Thyroid gland (tissue), 4 donors: Measurements from ENCODE around the gene CNOT2. TPM values are rescaled to one million over a fixed set of nuclear protein-coding genes. Genes with fewer than 3 reads are reported as not detected.

Source experiments
- DNase-seq, 2 donors: peaks; one replicate each; pipeline ENCODE4 v3.0.0-alpha.2; 2019
- H3K27ac ChIP-seq, 3 donors: fragments of 200-600 bp; sonication (generic); 1 replicate in 2 of 3; 2 replicates in 1 of 3; pipeline ENCODE4 v1.5.1; 2016 to 2019; ENCODE audit warnings: mild to moderate bottlenecking in 1 of 3, moderate library complexity in 1 of 3
- H3K27me3 ChIP-seq: fragments of 200-600 bp; sonication (generic); one replicate; pipeline ENCODE4 v1.5.1; 2019
- H3K36me3 ChIP-seq, 2 donors: fragments of 200-600 bp; sonication (generic); one replicate each; pipeline ENCODE4 v1.5.1; 2016 to 2019
- H3K4me1 ChIP-seq, 2 donors: fragments of 200-600 bp; sonication (generic); one replicate each; pipeline ENCODE4 v1.5.1; 2017 to 2019
- H3K4me3 ChIP-seq, 3 donors: fragments of 200-600 bp; sonication (generic); replicated peaks in 1 of 3; 1 replicate in 2 of 3; 2 replicates in 1 of 3; pipeline ENCODE4 v1.5.1; 2016; ENCODE audit warnings: mild to moderate bottlenecking in 1 of 3
- H3K9me3 ChIP-seq: fragments of 200-600 bp; sonication (generic); one replicate; pipeline ENCODE4 v1.5.1; 2017
- POLR2A ChIP-seq, 2 donors: fragments of 450-650 bp; IDR thresholded peaks; one replicate each; pipeline ENCODE4 v1.6.1; 2017; ENCODE audit warnings: antibody characterized with exemption in 2 of 2, mild to moderate bottlenecking in 2 of 2, moderate library complexity in 1 of 2
- WGBS, 2 donors: methylation state at CpG; one replicate each; pipeline ENCODE4 v1.1.5; 2017; 5-methylcytosine and 5-hydroxymethylcytosine counted together
- intact Hi-C: fragments of 100-400 bp; cut with DNase I; formaldehyde crosslinking; loops from one replicate; pipeline ENCODE4 v1.15.1; 2023
- total RNA-seq, 4 donors: library from RNA; depleted of rRNA; stranded (reverse); fragments of >200 nt; gene quantifications; one replicate each; pipeline ENCODE4 v1.2.3, GENCODE V29; 2016
- TF ChIP-seq, protein P1 (sequence below), 6 experiments: fragments of 200-600 bp in 3 of 6; fragments of 450-650 bp in 3 of 6; sonication (generic) in 3 of 6; IDR thresholded peaks; one replicate each; pipeline ENCODE4 v1.5.1; 2016 to 2019; ENCODE audit warnings: antibody characterized with exemption in 6 of 6, mild to moderate bottlenecking in 2 of 6, inconsistent platforms in 1 of 6, moderate library complexity in 1 of 6

Gene CNOT2
- total RNA-seq, 4 donors from 2014 or later = 162 to 245 (median 173) TPM

DNA sequence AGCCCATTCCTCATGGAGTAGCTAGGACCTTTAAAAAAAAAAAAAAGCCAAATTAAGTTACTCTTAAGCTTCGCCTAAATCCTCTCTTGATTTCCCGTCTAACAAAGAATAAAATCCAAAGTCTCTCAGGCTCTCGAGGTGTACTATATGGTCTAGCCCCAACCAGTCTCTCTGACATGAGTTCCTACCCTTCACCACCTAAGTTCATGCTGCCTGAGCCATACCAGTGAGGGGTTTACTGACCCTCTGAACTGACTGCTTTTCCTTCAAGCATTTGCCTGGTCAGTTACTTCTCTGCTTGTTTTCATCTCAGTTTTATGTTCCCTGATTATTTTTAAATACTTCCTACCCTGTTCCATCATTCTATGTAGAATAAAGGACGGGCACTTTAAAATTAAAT, 64.6 kb downstream of the CNOT2 start:
- no peak overlapping the region for H3K4me3 ChIP-seq
- no peak overlapping the region for H3K27ac ChIP-seq
- H3K27me3 ChIP-seq = no peaks in the 10 kb centered on the region
- intact Hi-C loops = no loop called here
- WGBS, 2 donors = 83 to 97% methylated on average over 4 of the region's 4 CpGs
- no peak for TF ChIP-seq POLR2A (IDR thresholded peaks at IDR 0.05)
- TF ChIP-seq, protein P1, sequence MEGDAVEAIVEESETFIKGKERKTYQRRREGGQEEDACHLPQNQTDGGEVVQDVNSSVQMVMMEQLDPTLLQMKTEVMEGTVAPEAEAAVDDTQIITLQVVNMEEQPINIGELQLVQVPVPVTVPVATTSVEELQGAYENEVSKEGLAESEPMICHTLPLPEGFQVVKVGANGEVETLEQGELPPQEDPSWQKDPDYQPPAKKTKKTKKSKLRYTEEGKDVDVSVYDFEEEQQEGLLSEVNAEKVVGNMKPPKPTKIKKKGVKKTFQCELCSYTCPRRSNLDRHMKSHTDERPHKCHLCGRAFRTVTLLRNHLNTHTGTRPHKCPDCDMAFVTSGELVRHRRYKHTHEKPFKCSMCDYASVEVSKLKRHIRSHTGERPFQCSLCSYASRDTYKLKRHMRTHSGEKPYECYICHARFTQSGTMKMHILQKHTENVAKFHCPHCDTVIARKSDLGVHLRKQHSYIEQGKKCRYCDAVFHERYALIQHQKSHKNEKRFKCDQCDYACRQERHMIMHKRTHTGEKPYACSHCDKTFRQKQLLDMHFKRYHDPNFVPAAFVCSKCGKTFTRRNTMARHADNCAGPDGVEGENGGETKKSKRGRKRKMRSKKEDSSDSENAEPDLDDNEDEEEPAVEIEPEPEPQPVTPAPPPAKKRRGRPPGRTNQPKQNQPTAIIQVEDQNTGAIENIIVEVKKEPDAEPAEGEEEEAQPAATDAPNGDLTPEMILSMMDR (IDR thresholded peaks at IDR 0.05) = no peak
- no peak for DNase-seq
- no peaks in the 10 kb centered on the region for H3K4me1 ChIP-seq
- H3K36me3 ChIP-seq = no peaks in the 10 kb centered on the region
- no peaks in the 10 kb centered on the region for H3K9me3 ChIP-seq

DNA sequence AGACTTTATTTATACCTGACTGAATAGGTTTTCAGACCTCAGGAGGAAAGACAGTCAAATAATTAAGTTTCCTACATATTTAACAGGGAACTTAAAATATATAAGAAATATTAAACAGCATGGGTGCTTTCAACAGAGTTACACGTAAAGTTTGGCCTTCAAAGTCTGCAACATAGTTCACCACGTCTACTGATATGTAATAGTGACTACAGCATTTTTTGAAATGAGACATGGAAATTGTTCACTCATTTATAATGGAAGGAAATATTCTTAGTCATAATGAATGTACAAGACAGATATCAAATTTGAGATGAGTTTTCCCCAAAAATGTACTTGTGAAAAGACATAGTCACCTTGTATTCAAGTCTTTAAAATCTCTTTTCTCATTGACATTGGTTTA, 66.1 kb downstream of the CNOT2 start:
- TF ChIP-seq POLR2A (IDR thresholded peaks at IDR 0.05) = no peak
- TF ChIP-seq, protein P1 (IDR thresholded peaks at IDR 0.05) = no peak
- Histone ChIP-seq H3K9me3 (no peaks in the 10 kb centered on the region), H3K36me3 (no peaks in the 10 kb centered on the region), H3K4me3 (no peak overlapping the region), H3K27ac (no peak overlapping the region), H3K4me1 (no peaks in the 10 kb centered on the region), H3K27me3 (no peaks in the 10 kb centered on the region)
- WGBS, 2 donors = 95 to 99% methylated on average over 2 of the region's 2 CpGs
- no peak for DNase-seq
- intact Hi-C loops = no loop called here

DNA sequence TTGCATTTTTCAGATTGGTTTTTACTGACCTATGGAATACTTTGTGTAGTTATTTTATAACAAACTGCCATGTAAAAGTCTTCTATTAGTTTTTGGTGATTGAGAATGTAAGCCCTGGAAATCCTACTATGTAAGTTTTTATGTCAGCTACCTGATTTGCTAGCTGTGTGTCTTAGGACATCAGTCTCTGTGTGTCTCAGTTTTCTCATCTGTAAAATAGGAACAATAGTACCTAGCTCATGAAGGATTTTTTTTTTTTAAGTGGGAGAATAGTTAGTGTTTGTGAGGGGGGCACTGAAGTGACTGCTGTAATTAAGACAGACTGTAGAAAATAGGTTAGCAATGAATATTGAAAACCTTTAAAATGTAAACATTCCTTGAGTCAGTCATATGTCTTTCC, 70.9 kb downstream of the CNOT2 start:
- DNase-seq = no peak
- H3K27ac ChIP-seq = no peak overlapping the region
- no peaks in the 10 kb centered on the region for H3K9me3 ChIP-seq
- H3K36me3 ChIP-seq = no peaks in the 10 kb centered on the region
- no peaks in the 10 kb centered on the region for H3K4me1 ChIP-seq
- TF ChIP-seq, protein P1 (IDR thresholded peaks at IDR 0.05) = no peak
- no peak for TF ChIP-seq POLR2A (IDR thresholded peaks at IDR 0.05)
- no peaks in the 10 kb centered on the region for H3K27me3 ChIP-seq
- intact Hi-C loops = no loop called here
- no peak overlapping the region for H3K4me3 ChIP-seq

DNA sequence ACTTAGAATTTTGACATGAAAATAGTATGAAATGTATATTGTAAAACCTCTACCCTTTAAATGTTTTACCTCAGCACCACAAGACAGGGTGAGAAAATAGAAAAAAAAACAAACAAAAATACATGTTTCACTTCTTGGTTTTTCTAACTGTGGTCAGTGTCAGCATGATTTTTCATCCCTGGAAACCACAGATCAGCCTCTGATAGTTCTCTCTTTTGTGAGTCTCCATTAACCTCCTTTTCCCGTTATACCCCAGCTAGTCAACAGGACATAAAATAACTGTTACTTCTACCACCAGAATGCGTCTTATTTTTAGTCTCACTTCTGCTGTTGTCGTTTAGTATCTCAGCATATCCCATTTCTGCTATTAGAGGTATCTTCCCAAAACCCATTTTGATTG, 74.5 kb downstream of the CNOT2 start:
- intact Hi-C loops = no loop called here
- Histone ChIP-seq H3K27me3 (no peaks in the 10 kb centered on the region), H3K4me1 (no peaks in the 10 kb centered on the region), H3K27ac (no peak overlapping the region), H3K36me3 (no peaks in the 10 kb centered on the region), H3K4me3 (no peak overlapping the region), H3K9me3 (no peaks in the 10 kb centered on the region)
- TF ChIP-seq, protein P1 (IDR thresholded peaks at IDR 0.05) = no peak
- no peak for TF ChIP-seq POLR2A (IDR thresholded peaks at IDR 0.05)
- WGBS, 2 donors = 88 to 91% methylated on average over 3 of the region's 3 CpGs
- DNase-seq = no peak

DNA sequence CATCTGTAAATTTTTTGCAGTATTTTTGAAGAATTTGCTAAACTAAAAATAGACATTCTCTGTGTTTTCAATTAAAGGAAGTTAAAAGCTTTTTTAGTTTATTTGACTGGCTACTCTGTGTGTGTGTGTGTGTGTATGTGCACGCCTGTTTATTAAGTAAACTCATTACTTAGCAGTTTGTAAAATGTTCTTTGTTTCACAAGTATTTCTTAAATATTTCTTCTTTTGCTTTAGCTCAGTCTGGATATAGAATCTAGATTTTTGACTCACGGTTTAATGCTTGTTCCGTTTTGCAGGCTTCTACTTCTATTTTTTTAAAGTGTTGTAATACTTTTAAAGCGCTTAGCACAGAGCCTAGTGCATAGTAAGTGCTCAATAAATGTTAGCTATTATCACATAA, 76.4 kb downstream of the CNOT2 start:
- no peaks in the 10 kb centered on the region for H3K9me3 ChIP-seq
- no peak overlapping the region for H3K27ac ChIP-seq
- no peaks in the 10 kb centered on the region for H3K4me1 ChIP-seq
- intact Hi-C loops = no loop called here
- no peaks in the 10 kb centered on the region for H3K36me3 ChIP-seq
- TF ChIP-seq, protein P1 (IDR thresholded peaks at IDR 0.05) = no peak
- TF ChIP-seq POLR2A (IDR thresholded peaks at IDR 0.05) = no peak
- H3K4me3 ChIP-seq = no peak overlapping the region
- WGBS, 2 donors = 80 to 93% methylated on average over 4 of the region's 4 CpGs
- H3K27me3 ChIP-seq = no peaks in the 10 kb centered on the region
- DNase-seq = no peak
